K562 (cell line): ENCODE results near the gene ST6GALNAC3. TPM values are rescaled to one million over a fixed set of nuclear protein-coding genes. Genes with fewer than 3 reads are reported as not detected.

Source experiments
- ATAC-seq: fragments of 200-7000 bp; cut with Tn5 transposase; 3 replicates; pipeline ENCODE4 v1.9.1; 2020; ENCODE audit warnings: moderate library complexity
- BruUV-seq: library from RNA; stranded (reverse); fragments of 400-500 nt; replicated peaks from 2 replicates; lab custom pipeline; 2021; lab: Mats Ljungman, UMichigan
- CTCF ChIA-PET: fragments of 300-600 bp; formaldehyde crosslinking; extraction: SDS; loops from one replicate; lab custom pipeline; 2021; ENCODE audit warnings: low intra/inter-chr PET ratio; lab: Yijun Ruan, JAX
- POLR2A ChIA-PET: fragments of 300-600, 350-650 bp; sonication (Branson Sonifier 250); formaldehyde crosslinking; extraction: SDS; loops from one replicate; lab custom pipeline; 2021; ENCODE audit warnings: antibody characterized with exemption, inconsistent platforms; lab: Yijun Ruan, JAX
- DNase-seq, 4 experiments: peaks; one replicate each; pipeline versions ENCODE4 v3.0.0 to v3.0.0-alpha.2; 2011 to 2018; ENCODE audit warnings: low spot score in 3 of 4, mixed read lengths in 3 of 4; ENCODE audit errors: extremely low read depth in 1 of 4
- FAIRE-seq: peaks from 2 replicates; lab custom pipeline; 2011; peaks lifted over from hg19 to GRCh38; lab: Jason Lieb, UNC
- H2AFZ ChIP-seq: 2 replicates; pipeline ENCODE4 v1.6.0; 2011; ENCODE audit warnings: low read depth, low read length, control low read depth, inconsistent platforms
- H3K27ac ChIP-seq: fragments of 200-600 bp; 3 replicates; pipeline ENCODE4 v1.8.0; 2011; ENCODE audit warnings: low read depth, mild to moderate bottlenecking, control low read depth, inconsistent platforms, low read length, moderate library complexity, mixed read lengths; ENCODE audit errors: extremely low read depth
- H3K27me3 ChIP-seq, 2 experiments: fragments of 300-600 bp in 1 of 2; 2 replicates in 1 of 2; 3 replicates in 1 of 2; pipeline versions ENCODE4 v1.6.0 to v1.8.0; 2011; ENCODE audit warnings: inconsistent platforms in 2 of 2, low read length in 2 of 2, mild to moderate bottlenecking in 1 of 2, mixed read lengths in 1 of 2, moderate library complexity in 1 of 2; ENCODE audit not compliant: control insufficient read depth in 2 of 2, insufficient read depth in 2 of 2
- H3K36me3 ChIP-seq: fragments of 300-600 bp; 3 replicates; pipeline ENCODE4 v1.8.0; 2011; ENCODE audit warnings: mild to moderate bottlenecking, low read length, inconsistent platforms; ENCODE audit not compliant: control insufficient read depth, insufficient read depth
- H3K4me1 ChIP-seq, 2 experiments: fragments of 200-600 bp in 1 of 2; replicated peaks in 1 of 2; 2 replicates in 1 of 2; 3 replicates in 1 of 2; pipeline versions ENCODE4 v1.5.1 to v1.8.0; 2011; ENCODE audit warnings: inconsistent platforms in 2 of 2, low read length in 2 of 2, mild to moderate bottlenecking in 1 of 2, mixed read lengths in 1 of 2, moderate library complexity in 1 of 2; ENCODE audit not compliant: control insufficient read depth in 2 of 2, insufficient read depth in 2 of 2
- H3K4me2 ChIP-seq: 2 replicates; pipeline ENCODE4 v1.6.1; 2011; ENCODE audit warnings: low read length, control low read depth, inconsistent platforms, mixed read lengths; ENCODE audit not compliant: insufficient read depth
- H3K4me3 ChIP-seq: fragments of 200-600 bp; sonication (generic), shearing (Covaris generic); 2 replicates; pipeline ENCODE4 v1.5.1; 2016; ENCODE audit warnings: control low read depth, inconsistent platforms
- H3K79me2 ChIP-seq: fragments of 200-600 bp; 3 replicates; pipeline ENCODE4 v1.8.0; 2011; ENCODE audit warnings: low read length, inconsistent platforms; ENCODE audit not compliant: control insufficient read depth, insufficient read depth
- H3K9ac ChIP-seq, 2 experiments: 2 replicates each; pipeline versions ENCODE4 v1.6.0 to v1.6.1; 2011; ENCODE audit warnings: low read depth in 2 of 2, low read length in 2 of 2, control low read depth in 1 of 2, inconsistent platforms in 1 of 2, mild to moderate bottlenecking in 1 of 2, mixed read lengths in 1 of 2; ENCODE audit not compliant: insufficient read depth in 1 of 2
- H3K9me1 ChIP-seq: one replicate; pipeline ENCODE4 v1.6.0; 2011; ENCODE audit warnings: inconsistent platforms, mild to moderate bottlenecking, low read length, moderate library complexity; ENCODE audit not compliant: control insufficient read depth, insufficient read depth
- H3K9me3 ChIP-seq: replicated peaks from 2 replicates; pipeline ENCODE4 v1.5.1; 2011; ENCODE audit warnings: low read depth, low read length, inconsistent platforms; ENCODE audit not compliant: control insufficient read depth, insufficient read depth
- H4K20me1 ChIP-seq: replicated peaks from 2 replicates; pipeline ENCODE4 v1.6.1; 2011; ENCODE audit warnings: low read length, inconsistent platforms, mixed read lengths; ENCODE audit not compliant: control insufficient read depth, insufficient read depth
- CC2D1A ChIP-seq: fragments of 450-650 bp; IDR thresholded peaks from 2 replicates; pipeline ENCODE4 v1.6.1; 2017; ENCODE audit warnings: mild to moderate bottlenecking
- CTCF ChIP-seq, 3 experiments: IDR thresholded peaks in 2 of 3; conservative IDR thresholded peaks in 1 of 3; 2 replicates each; pipeline ENCODE4 v1.5.1; 2011 to 2012; ENCODE audit warnings: low read length in 3 of 3, mild to moderate bottlenecking in 3 of 3, control low read depth in 2 of 3, improper control_type of control experiment in 1 of 3, inconsistent platforms in 1 of 3, low read depth in 1 of 3, mixed read lengths in 1 of 3, moderate library complexity in 1 of 3; ENCODE audit not compliant: insufficient read depth in 2 of 3
- ESRRA ChIP-seq: fragments of 450-650 bp; IDR thresholded peaks from 2 replicates; pipeline ENCODE4 v1.6.1; 2014; ENCODE audit warnings: low read depth, mild to moderate bottlenecking, moderate library complexity, borderline replicate concordance
- KAT2B ChIP-seq: IDR thresholded peaks from one replicate; pipeline ENCODE4 v1.6.1; 2012; ENCODE audit warnings: low read depth, mild to moderate bottlenecking, control low read depth, inconsistent platforms, low read length, moderate library complexity
- MTA1 ChIP-seq: fragments of 450-650 bp; IDR thresholded peaks from 2 replicates; pipeline ENCODE4 v1.6.1; 2017; ENCODE audit warnings: borderline replicate concordance
- NFIX ChIP-seq: fragments of 250-450 bp; sonication (Bioruptor Pico); IDR thresholded peaks from 2 replicates; pipeline ENCODE4 v1.4.0; 2020; ENCODE audit warnings: low read depth, mild to moderate bottlenecking, moderate library complexity
- SAP30 ChIP-seq: fragments of 200-600 bp; sonication (generic); IDR thresholded peaks from 2 replicates; pipeline ENCODE4 v1.6.1; 2012; ENCODE audit warnings: borderline replicate concordance, low read depth, mild to moderate bottlenecking, moderate library complexity, low read length, control low read depth, inconsistent platforms; ENCODE audit not compliant: insufficient read depth, poor library complexity, severe bottlenecking
- SOX6 ChIP-seq: fragments of 450-650 bp; IDR thresholded peaks from 2 replicates; pipeline ENCODE4 v1.6.1; 2014; ENCODE audit warnings: mild to moderate bottlenecking
- ZBTB49 ChIP-seq: sonication (generic); formaldehyde crosslinking; IDR thresholded peaks from 2 replicates; pipeline ENCODE4 v1.8.0; 2022; ENCODE audit warnings: missing genetic modification reagents, mild to moderate bottlenecking, borderline replicate concordance
- ZNF316 ChIP-seq: fragments of 450-650 bp; IDR thresholded peaks from 2 replicates; pipeline ENCODE4 v1.6.1; 2016
- ZNF511 ChIP-seq: sonication (generic); formaldehyde crosslinking; IDR thresholded peaks from 2 replicates; pipeline ENCODE4 v1.8.0; 2022; ENCODE audit warnings: mild to moderate bottlenecking, missing genetic modification reagents
- ZZZ3 ChIP-seq: fragments of 450-650 bp; IDR thresholded peaks from 2 replicates; pipeline ENCODE4 v1.6.1; 2016; ENCODE audit warnings: antibody characterized with exemption, mild to moderate bottlenecking, moderate library complexity
- WGBS: fragments of 100-300 bp; shearing (Covaris generic); methylation state at CpG from one replicate; pipeline ENCODE4 v1.1.6; 2016; ENCODE audit warnings: low coverage, mixed read lengths; ENCODE audit not compliant: insufficient coverage; ENCODE audit errors: missing lambda C conversion rate; 5-methylcytosine and 5-hydroxymethylcytosine counted together
- in situ Hi-C: fragments of 300-500 bp; cut with MboI; formaldehyde crosslinking; loops from 4 replicates; pipeline ENCODE4 v1.15.0; 2018; ENCODE audit warnings: inconsistent platforms, mixed read lengths
- intact Hi-C: fragments of 100-400 bp; cut with micrococcal nuclease; formaldehyde crosslinking; loops from 2 replicates; pipeline ENCODE4 v1.14.2; 2022
- polyA plus RNA-seq, 8 experiments: library from polyadenylated mRNA; depleted of rRNA in 4 of 8; stranded (reverse) in 5 of 8; unstranded in 3 of 8; fragments of >200 nt; fragmentation: Nextera tagmentation in 2 of 8; fragmentation: Illumina TruSeq in 1 of 8; extraction: Ambion mirVana in 2 of 8; extraction: Trizol in 1 of 8; gene quantifications; 2 replicates each; pipeline versions ENCODE4 v1.2.1 to v1.2.3, GENCODE V29; 2011 to 2014; ENCODE audit warnings: inconsistent platforms in 1 of 8, missing spikeins in 1 of 8
- total RNA-seq, 7 experiments: library from RNA; depleted of rRNA in 6 of 7; stranded (reverse); fragments of >200 nt in 6 of 7; fragmentation: Illumina TruSeq in 2 of 7; extraction: Trizol in 2 of 7; gene quantifications; 2 replicates each; pipeline versions ENCODE4 v1.2.1 to v1.2.3, GENCODE V29; 2011 to 2021; ENCODE audit warnings: low replicate concordance in 1 of 7

ST6GALNAC3 gene
- total and polyA plus RNA-seq, 9 of the 15 experiments (the other 6 are each of a cell fraction or from before 2014, with no cell fraction given) = 0.04 to 0.29 (median 0.18) TPM; not detected in 6

GRCh38 chr1:76290271-76290670, 215.7 kb downstream of the ST6GALNAC3 start:
- DNase-seq (no peak), FAIRE-seq (no peak), ATAC-seq (no peak)
- Histone ChIP-seq H3K4me1 (no peaks in the 10 kb centered on the region), H3K27me3 (no peaks in the 10 kb centered on the region), H4K20me1 (no peaks in the 10 kb centered on the region), H3K9ac (no peak overlapping the region), H2AFZ (no peak overlapping the region), H3K9me1 (no peaks in the 10 kb centered on the region), H3K4me2 (no peak overlapping the region), H3K9me3 (no peaks in the 10 kb centered on the region)
- intact Hi-C loops = no loop called here
- WGBS = 4% methylated on average over 2 of the region's 2 CpGs
- POLR2A ChIA-PET = interaction anchor here (0.6 kb wide), 1 partner anchor 1125 kb away, joined by 3 read pairs; no protein-coding TSS in a partner anchor
- CTCF ChIA-PET = no interaction called here
- no TSS peak for BruUV-seq
- no peak for TF ChIP-seq ZZZ3
- no peak for TF ChIP-seq MTA1
- no peak for TF ChIP-seq SAP30
- TF ChIP-seq, all 486 proteins: peak for 0
- H3K4me3 ChIP-seq = no peak overlapping the region
- no peaks in the 10 kb centered on the region for H3K79me2 ChIP-seq
- in situ Hi-C loops = no loop called here
- H3K36me3 ChIP-seq = no peaks in the 10 kb centered on the region
- H3K27ac ChIP-seq = no peak overlapping the region

- POLR2A ChIA-PET = no interaction called here
- in situ Hi-C loops (no loop called here), intact Hi-C loops (no loop called here)
- H3K36me3 ChIP-seq = no peaks in the 10 kb centered on the region
- no peak for FAIRE-seq
- no peak overlapping the region for H3K9ac ChIP-seq
- H3K9me3 ChIP-seq = no peaks in the 10 kb centered on the region
- ATAC-seq = no peak
- no TSS peak for BruUV-seq
- H3K9me1 ChIP-seq = no peaks in the 10 kb centered on the region
- no peak for DNase-seq
- no peaks in the 10 kb centered on the region for H3K27me3 ChIP-seq
- H2AFZ ChIP-seq = no peak overlapping the region
- no peak overlapping the region for H3K27ac ChIP-seq
- H4K20me1 ChIP-seq = no peaks in the 10 kb centered on the region
- CTCF ChIA-PET = no interaction called here
- no peaks in the 10 kb centered on the region for H3K4me1 ChIP-seq
- H3K4me3 ChIP-seq = no peak overlapping the region
- WGBS = under 1% methylated on average over 11 of the region's 13 CpGs
- H3K79me2 ChIP-seq = no peaks in the 10 kb centered on the region
- H3K4me2 ChIP-seq = no peak overlapping the region
- TF ChIP-seq ZBTB49 = no peak
- no peak for TF ChIP-seq ZNF316
- TF ChIP-seq ZNF511 (CRISPR knock-in tag) = no peak
- TF ChIP-seq KAT2B = no peak
- no peak for TF ChIP-seq ESRRA
- TF ChIP-seq SOX6 = no peak
- no peak for TF ChIP-seq CC2D1A
- no peak for TF ChIP-seq NFIX (CRISPR knock-in tag)
- no peak for TF ChIP-seq CTCF (IDR thresholded peaks at IDR 0.05 in 2 of 3, conservative IDR thresholded peaks at IDR 0.05 in 1 of 3; ENCODE audit: insufficient read depth in 2 of 3, low read depth in 1 of 3, low read length in 3 of 3)
These were observed 216.6 kb downstream of the ST6GALNAC3 start for GRCh38 chr1:76291191-76291590.
